ENCODE measurements around the gene CHD6.

DNA sequence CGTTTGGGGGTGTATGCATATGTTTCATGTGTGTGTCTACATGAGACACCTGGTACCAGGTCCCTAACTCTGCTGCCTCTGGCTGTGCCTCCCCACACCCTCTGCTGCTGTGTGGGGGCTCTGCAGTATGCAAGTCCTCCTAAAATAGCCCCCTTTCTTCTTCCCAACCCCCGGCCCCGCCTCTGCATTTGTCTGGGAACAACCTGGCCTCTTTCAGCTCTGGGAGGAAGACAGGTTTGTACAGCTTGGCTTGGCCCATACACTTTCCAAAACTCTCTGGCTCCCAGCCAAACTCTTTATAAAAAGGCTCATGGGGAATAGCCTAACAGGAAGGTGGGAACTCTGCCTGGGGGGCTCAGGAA lies 224.5 kb downstream of the CHD6 start:
- TF ChIP-seq, protein P1, sequence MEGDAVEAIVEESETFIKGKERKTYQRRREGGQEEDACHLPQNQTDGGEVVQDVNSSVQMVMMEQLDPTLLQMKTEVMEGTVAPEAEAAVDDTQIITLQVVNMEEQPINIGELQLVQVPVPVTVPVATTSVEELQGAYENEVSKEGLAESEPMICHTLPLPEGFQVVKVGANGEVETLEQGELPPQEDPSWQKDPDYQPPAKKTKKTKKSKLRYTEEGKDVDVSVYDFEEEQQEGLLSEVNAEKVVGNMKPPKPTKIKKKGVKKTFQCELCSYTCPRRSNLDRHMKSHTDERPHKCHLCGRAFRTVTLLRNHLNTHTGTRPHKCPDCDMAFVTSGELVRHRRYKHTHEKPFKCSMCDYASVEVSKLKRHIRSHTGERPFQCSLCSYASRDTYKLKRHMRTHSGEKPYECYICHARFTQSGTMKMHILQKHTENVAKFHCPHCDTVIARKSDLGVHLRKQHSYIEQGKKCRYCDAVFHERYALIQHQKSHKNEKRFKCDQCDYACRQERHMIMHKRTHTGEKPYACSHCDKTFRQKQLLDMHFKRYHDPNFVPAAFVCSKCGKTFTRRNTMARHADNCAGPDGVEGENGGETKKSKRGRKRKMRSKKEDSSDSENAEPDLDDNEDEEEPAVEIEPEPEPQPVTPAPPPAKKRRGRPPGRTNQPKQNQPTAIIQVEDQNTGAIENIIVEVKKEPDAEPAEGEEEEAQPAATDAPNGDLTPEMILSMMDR (IDR thresholded peaks at IDR 0.05): no peak
- no peak for TF ChIP-seq POLR2A (IDR thresholded peaks at IDR 0.05)
